Hematopoietic multipotent progenitor cell treated with erythropoietin and hydrocortisone succinate and interleukin-3 and kit ligand, for 15 days (in vitro differentiated cells): ENCODE data around the gene PRR12.

Source experiments
- DNase-seq: peaks from one replicate; pipeline ENCODE4 v3.0.0-alpha.2; 2015; ENCODE audit warnings: low spot score

PRR12 gene

GRCh38 chr19:49560358-49560900 is 30.6 kb upstream of the PRR12 start:
- no peak for DNase-seq

GRCh38 chr19:49564616-49565045 is 26.4 kb upstream of the PRR12 start:
- DNase-seq = peak; percentile 11

- peak; percentile 62 for DNase-seq
Observed at GRCh38 chr19:49565261-49565660, 25.7 kb upstream of the PRR12 start.

GRCh38 chr19:49566302-49566701 is 24.7 kb upstream of the PRR12 start:
- DNase-seq = no peak

- no peak for DNase-seq
Observed at GRCh38 chr19:49567861-49568441, 23.0 kb upstream of the PRR12 start.

GRCh38 chr19:49570138-49570856 is 20.7 kb upstream of the PRR12 start:
- peak; percentile 91 for DNase-seq

DNA sequence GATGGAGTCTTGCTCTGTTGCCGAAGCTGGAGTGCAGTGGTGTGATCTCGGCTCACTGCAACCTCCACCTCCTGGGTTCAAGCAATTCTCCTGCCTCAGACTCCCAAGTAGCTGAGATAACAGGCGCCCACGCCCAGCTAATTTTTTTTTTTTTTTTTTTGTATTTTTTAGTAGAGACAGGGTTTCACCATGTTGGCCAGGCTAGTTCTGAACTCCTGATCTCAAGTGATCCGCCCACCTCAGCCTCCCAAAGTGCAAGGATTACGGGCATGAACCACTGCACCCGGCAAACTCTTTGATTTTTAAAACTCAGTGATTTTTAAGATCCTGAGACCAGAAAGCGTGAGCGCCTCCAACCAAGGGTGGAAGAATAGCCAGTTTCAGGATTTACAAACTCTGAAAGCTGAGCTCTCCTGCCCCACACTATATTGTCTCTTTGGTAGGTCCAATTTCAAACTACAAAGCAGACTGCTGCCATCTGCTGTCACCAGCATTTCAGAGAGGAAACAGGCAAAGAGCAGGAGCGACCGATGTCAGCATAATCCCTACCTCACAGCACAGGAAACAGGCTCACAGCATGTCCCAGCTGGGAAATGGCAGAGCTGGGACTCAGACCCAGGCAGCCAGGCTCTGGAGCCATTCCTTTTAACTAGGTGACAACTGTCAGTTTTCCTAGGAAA is 19.8 kb upstream of the PRR12 start:
- no peak for DNase-seq

DNA sequence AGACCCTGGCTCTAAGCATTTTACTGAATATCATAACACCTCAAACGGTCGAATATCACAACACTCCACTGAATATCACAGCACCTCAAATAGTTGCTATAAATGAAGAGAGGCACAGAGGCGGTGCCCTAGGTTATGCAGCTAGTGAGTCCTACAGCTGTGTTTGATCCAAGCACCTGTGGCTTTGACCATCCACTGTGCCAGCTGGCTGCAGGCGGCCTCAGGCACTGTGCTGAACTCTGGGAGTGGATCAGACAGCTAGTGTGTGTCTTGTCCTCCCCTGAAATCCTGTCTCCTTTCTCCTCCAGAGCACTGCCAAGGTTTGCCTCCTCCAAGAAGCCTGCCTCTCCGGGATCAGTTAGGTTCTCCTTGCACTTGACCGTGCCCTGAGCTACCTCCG is 18.0 kb upstream of the PRR12 start:
- DNase-seq = no peak

- no peak for DNase-seq
Observed at GRCh38 chr19:49573425-49573824, 17.6 kb upstream of the PRR12 start.

DNA sequence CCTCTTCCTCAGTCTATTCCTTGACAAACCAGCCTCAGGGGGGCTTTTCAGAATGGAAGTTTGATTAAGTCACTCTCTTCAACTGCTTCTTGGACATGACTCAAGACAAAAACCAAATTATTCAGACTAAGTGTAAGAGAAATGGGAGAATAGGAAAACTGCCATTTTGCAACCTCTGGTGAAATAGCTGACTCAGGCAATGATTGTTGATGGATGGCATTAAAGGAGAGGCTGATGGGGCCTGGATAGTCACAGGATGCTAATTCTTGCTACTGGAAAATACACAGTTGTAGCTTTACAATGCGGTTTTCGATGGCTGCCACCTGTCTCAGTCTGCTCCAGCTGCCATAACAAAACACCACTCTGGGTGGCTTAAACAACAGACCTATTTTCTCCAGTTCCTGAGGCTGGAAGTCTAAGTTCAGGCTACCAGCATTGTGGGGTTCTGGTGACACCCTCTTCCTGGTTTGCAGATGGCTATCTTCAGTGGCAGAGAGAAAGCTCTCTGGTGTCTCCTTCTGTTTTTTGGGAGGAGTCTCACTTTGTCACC is 16.7 kb upstream of the PRR12 start:
- DNase-seq = no peak

DNA sequence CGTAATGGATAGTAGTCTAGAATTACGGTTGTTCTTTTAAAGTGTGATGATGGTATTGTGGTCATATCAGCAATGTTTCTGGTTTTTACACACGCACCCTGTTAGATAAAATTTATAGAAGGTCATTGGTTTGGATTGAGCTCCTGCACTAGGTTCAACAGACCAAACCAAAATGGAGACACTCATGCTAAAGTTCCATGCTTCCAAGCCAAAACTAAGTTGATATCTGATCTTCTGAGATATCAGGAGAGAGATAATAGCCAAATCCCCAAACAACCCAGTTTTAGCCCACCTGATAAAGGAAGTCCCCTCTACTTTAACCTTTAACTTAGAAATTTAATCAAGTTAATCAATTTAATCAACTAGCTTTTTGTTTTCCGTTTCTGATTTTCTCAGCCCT is 11.8 kb upstream of the PRR12 start:
- DNase-seq = no peak

GRCh38 chr19:49579947-49580263 is 11.1 kb upstream of the PRR12 start:
- DNase-seq = no peak

DNA sequence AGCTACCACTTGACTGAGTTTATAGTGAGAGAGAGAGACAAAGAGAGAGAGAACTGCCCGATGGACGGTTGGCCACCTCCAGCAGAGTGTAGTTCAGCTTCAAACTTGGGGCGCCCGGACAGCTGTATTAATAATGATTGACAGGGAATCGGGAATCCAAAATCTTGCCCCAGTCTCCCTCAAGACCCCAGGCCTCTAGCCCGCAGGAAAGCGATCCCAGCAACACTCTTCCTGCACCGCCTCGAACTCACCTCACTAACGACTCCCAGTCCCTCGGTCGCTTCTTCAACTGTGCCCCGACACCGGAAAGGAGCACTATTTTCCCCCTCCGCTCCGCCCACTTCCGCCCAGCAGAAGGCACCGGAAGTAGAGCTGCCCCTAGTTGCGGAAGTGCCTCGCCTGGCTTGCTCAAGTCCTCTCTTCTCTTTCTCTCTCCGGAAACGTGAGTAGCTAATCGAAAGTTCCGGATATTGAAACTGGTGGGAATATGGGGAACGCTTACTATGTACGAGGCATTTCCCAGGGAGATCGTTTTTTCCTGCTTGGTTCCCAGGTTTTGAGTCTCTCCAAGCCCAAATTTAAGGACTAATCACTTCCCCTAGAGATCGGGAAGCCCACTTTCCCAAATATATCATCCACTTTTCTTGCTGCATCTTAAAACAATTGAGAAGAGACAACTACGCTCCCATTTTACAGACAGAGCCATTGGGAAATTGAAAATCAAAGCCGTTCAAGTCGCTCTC is 10.5 kb upstream of the PRR12 start, which contains the start of gene NOSIP:
NOSIP (minus strand) TSS at position 293 of the 743 bp plus-strand sequence. CDS start 19,865 bp downstream, outside the sequence.
- peak; percentile 98 for DNase-seq

- DNase-seq = no peak
Observed at GRCh38 chr19:49581007-49581508, 9.9 kb upstream of the PRR12 start, which contains the start of gene PRRG2. Gene PRRG2, plus strand, starts transcription at chr19:49581316. Its CDS starts 1,904 bp downstream, at chr19:49583220.

- no peak for DNase-seq
Observed at GRCh38 chr19:49583239-49583638, 7.7 kb upstream of the PRR12 start.

- no peak for DNase-seq
Observed at GRCh38 chr19:49585023-49585422, 6.0 kb upstream of the PRR12 start.

DNA sequence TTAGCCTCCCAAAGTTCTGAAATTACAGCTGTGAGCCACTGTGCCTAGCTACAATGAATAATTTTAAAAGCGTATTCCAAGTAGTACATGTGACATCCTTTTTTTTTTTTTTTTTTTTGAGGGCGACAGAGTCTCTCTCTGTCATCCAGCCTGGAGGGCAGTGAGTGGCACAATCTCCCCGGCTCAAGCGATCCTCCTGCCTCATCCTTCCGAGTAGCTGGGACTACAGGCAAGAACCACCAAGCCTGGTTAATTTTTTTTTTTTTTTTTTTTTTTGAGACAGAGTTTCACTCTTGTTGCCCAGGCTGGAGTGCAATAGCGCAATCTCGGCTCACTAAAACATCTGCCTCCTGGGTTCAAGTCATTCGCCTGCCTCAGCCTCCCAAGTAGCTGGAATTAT is 3.8 kb upstream of the PRR12 start:
- no peak for DNase-seq

DNA sequence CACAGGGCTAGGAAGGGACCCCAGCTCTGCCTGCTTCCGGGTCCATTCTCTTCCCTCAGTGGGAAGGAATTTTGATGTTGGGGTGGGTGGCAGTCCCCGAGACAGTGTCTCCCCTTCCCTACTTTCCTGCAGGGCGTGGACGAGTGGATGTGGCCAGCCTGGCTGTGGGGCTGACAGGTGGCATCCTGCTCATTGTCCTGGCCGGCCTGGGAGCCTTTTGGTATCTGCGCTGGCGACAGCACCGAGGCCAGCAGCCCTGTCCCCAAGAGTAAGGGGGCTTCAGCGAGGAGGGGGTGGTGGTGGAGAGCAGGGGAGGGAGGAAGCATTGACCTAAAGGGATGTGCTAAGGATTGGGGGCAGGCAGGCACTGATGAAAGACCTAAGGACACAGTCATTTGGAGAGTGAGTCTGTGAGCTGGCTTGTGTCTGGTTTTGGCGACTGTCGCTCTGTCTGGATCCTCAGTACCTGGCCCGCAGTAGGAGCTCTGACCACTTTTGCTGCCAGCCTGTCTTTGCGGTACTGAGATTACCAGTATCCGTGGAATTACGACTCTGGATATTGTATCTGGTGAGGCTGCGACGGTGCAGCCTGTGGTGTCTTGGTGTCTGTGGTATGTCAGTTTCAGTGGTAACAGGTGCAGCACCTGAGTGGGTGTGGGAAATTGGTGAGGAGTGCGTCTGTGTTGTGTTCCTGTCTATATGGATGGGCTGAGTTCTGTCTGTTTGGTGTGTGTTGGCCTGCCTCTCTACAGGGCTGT is 2.4 kb upstream of the PRR12 start:
- no peak for DNase-seq

DNA sequence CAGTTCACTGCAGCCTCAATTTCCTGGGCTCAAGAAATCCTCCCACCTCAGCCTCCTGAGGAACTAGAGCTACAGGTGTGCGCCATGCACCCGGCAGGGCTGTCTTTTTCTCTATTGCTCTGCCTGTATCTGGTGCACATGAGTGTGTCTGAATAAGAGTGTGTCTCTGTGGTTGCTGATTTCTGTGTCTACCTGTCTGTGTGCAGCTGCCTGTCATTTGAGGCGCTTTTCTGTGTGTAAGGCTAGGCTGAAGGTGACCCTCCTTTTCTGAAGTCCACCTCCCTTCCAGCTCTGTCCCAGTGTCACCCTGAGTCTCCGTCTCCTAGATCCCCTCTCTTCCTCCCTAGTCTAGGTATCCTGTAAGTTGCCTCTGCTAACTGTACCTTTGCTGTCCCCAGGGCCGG is 1.5 kb upstream of the PRR12 start:
- no peak for DNase-seq

GRCh38 chr19:49590071-49590970 is 661 bp upstream of the PRR12 start:
- peak; percentile 94 for DNase-seq
